GM21825 (cell line): ENCODE data around the gene LRMDA.

Source experiments
- ATAC-seq: cut with Tn5 transposase; IDR thresholded peaks from one replicate; pipeline ENCODE4 v1.9.1; 2021; ENCODE audit warnings: mild to moderate bottlenecking, moderate library complexity; ENCODE audit not compliant: unreplicated experiment

Gene LRMDA

GRCh38 chr10:75531571-75532031, 100.2 kb downstream of the LRMDA start:
- ATAC-seq, result no peak

GRCh38 chr10:75532253-75532924, 101.0 kb downstream of the LRMDA start:
- ATAC-seq, result no peak

DNA sequence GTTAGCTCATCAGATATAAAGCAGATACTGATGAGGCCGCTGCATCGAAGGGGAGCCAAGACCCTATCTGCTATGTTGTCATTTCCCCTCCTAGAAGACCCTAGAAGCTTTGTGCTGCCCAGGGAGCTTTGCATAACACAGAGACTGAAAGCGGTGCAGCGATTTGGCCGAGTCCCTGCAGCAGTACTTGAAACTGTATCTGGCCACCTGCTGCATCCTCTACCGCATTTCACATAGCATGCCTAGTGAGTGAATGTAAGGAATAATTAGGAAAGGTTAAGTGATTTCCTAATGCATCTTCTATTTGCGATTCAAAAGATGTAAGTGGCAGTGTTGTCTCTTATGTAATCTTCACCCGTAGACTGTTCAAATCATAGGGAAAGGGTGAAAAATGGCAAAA, 106.7 kb downstream of the LRMDA start:
- ATAC-seq, result no peak

- no peak for ATAC-seq
Observed at GRCh38 chr10:75538765-75539164, 107.3 kb downstream of the LRMDA start.

GRCh38 chr10:75540357-75540966, 109.0 kb downstream of the LRMDA start:
- peak; percentile 58 for ATAC-seq

DNA sequence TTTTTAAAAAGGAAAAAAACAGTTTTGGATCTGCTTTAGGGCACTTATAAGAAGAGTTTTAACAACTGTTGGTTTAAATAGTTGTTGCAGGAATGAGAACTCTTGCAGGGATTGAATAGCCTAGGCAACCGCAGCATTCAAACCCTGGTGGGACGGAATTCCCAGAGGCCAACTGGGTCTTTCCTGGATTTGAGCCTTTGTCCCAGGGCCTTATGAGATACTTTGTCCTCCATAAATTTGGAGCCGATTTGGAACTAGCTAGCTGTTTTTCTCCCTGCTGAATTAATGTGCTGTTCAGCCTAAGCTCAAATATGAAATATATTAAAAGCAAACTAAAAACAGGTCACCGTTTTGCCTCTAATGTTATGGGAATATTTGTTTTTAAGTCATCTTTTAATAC, 109.6 kb downstream of the LRMDA start:
- ATAC-seq, result no peak

DNA sequence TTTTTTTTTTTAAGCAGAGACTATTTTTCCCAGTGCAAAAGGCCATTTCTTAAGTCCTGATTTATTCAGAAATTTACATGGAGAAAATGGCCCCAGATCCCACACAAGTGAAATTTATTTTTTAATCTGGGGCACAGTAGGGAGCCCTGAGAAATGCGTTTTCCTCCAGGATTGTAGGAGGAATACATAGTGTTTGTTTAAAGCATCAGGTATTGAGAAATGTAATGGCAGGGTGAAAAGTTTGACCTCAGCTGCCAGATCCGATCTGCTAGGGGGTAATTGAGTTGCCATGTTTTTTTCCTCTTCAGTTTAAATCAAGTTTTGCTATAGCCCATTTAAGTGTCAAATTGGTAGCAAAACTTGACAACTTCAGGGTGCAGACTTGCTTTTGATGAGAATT, 110.0 kb downstream of the LRMDA start:
- ATAC-seq, result no peak

GRCh38 chr10:75542084-75542483, 110.7 kb downstream of the LRMDA start:
- ATAC-seq, result no peak

GRCh38 chr10:75542906-75543305, 111.5 kb downstream of the LRMDA start:
- no peak for ATAC-seq

- ATAC-seq, result no peak
Observed at GRCh38 chr10:75544386-75544785, 113.0 kb downstream of the LRMDA start.

- ATAC-seq, result no peak
Observed at GRCh38 chr10:75544993-75545706, 113.7 kb downstream of the LRMDA start.

DNA sequence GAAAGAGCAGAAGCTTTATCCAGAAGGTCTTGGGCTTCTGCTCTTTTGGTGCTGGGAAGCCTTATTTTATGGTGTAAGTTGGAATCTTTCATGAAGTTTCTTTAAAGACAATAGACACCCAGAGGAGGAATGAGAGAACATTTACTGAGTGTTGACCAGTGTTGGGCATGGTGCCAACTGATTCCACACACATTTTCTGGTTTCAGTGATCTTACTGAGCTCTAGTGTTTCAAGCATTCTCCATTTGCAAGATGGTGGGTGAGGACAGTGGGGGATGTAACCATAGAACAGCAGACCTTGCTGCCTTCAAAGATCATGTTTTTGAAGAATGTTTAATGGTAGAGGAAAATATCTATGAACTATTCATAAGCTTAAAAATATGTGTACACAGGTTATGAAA, 114.6 kb downstream of the LRMDA start:
- no peak for ATAC-seq

DNA sequence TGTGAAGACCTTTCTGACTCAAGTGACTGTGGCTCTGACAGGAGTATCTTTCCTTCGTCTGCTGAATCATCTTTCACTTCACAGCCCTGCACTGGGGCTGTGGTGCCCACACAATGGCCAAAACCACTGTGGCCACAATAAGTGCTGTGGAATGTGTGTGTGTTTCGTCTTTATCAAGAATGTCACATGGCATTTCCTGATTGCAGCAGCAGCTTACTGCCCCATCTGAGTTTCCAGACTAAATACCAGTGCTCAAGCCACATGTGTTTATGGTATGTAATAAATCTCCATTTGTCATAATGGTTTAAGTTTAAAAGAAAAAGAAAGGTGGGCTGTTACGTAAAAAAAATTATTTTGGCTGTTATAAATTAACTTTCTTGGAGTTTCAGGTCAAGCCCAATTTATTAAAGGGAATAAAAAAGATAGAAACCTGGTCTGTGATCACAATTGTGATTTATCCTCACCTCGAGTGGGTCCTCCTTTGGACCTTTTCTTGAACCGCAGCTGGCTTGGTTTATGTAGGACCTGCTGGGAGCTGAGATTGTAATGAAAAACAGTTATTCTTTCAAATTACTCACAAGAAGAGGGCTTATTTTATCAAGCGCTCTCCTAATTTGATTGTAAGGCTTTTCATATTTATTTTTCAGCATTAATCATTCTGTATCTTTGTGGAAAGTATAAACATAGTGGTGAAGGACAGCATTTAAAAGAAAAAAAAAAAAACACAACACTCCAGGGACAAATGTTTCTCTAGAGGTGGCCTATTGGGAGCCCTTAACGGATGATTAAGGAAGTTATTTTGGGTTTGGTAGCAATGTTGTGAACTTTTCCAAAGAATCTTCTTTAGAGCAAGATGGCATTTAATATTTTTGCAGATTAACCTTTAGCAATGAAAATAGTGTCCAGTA, 116.2 kb downstream of the LRMDA start:
- no peak for ATAC-seq

- no peak for ATAC-seq
Observed at GRCh38 chr10:75548356-75548755, 116.9 kb downstream of the LRMDA start.

GRCh38 chr10:75550191-75550590, 118.8 kb downstream of the LRMDA start:
- no peak for ATAC-seq

DNA sequence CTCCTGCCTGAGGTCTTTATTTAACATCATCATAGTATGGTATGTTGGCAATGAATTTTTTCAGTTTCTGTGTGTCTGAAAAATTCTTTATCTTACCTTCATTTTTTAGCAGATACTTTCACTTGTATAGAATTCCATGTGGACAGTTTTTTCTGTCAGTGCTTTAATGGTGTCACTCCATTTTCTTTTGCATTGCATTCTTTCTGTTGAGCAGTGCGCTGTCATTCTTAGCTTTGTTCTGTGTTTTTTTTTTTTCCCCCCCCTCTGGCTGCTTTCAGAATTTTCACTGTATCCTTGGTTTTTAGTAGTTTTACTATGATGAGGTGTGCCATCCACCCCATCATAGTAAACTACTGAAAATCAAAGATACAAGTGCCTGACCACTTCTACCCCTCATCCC, 120.7 kb downstream of the LRMDA start:
- ATAC-seq, result no peak

DNA sequence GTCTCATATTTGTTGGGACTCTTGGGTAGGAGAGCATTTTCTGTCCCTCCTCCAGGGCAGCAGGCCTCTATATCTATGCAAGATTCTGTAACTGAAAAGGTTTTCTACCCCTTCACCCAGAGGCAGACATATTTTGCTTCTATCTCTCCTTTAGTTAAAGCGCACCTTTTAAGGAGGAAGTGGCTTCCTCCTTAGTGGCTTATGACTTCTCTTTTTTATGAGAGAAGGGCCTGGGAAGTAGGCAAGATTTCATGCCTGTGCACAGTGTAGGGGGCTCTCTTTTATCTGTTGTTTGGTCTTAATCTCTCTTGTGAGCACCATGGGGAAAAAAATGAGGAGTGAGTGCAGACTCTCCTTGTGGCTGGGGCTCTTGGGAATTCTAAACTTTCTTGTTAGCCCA, 122.1 kb downstream of the LRMDA start:
- no peak for ATAC-seq

- no peak for ATAC-seq
Observed at GRCh38 chr10:75555323-75555722, 123.9 kb downstream of the LRMDA start.

GRCh38 chr10:75556320-75556719, 124.9 kb downstream of the LRMDA start:
- ATAC-seq, result no peak

DNA sequence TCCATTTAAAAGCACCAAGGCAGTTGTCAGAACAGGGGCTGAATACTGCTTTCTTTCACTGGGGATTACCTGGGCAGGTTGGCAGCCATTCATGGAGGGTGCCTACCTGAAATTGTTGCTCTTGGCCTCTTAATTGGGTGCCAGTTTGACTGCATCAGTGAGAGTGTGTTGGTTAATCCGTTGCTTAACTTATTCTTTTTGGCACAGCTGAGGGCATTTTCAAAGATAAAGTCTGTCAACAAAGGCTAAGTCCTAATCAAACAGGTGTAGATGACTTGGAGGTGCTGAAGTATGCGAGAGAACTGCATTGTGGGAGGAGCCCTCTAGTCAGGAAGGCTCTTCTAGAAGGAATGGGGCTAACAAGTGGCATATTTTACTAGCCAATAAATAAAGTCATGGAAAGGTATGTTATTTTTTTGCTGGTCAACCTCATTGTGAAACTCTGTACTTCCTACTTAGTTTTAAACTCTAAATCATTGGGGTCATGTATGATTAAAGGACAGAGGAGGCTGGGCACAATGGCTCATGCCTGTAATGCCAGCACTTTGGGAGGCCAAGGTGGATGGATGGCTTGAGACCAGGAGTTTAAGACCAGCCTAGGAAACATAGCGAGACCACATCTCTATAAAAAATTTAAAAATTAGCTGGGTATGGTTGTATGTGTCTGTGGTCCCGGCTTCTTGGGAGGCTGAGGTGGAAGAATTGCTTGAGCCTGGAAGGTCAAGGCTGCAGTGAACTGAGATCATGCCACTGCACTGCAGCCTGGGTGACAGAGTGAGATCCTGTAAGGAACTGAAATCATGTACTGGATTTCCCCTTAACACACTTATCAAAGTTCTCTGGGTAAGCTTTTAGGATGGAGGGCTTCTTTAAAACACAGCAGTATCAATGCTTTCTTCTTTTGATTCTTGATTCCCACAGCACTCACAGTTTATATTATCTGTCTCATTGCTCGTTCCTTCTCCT, 134.1 kb downstream of the LRMDA start:
- no peak for ATAC-seq
